OCI-LY7 (cell line): ENCODE results near the gene PHRF1.

Source experiments
- EZH2phosphoT487 ChIP-seq: fragments of 200-600 bp; sonication (generic); IDR thresholded peaks from 2 replicates; pipeline ENCODE4 v1.6.1; 2018; ENCODE audit warnings: low read depth, borderline replicate concordance, mild to moderate bottlenecking, mixed run types, antibody characterized with exemption, low read length, moderate library complexity, mixed read lengths
- TF ChIP-seq, protein P1 (sequence below): fragments of 200-600 bp; sonication (generic); conservative IDR thresholded peaks from 2 replicates; pipeline ENCODE4 v1.5.1; 2014; ENCODE audit warnings: mild to moderate bottlenecking, antibody characterized with exemption, low read length, moderate library complexity, mixed read lengths

DNA sequence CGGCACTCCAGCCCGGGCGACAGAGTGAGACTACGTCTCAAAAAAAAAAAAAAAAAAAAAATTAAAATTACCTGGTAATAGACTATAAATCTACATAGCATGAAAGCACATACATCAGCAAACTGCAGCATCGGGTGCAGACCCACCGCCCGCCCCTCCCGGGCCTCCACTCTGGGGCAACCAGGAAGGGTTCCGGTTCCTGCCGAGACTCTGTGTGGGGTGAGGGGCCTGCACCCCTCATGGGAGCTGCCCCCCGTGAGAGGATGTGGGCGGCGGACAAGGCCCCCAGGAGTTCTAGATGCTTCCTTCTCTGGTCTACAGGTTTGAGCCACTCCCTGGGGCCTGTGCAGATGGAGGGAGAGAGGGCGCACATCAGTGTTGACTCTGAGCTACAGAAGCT is 69.9 kb downstream of the PHRF1 start:
- TF ChIP-seq, protein P1, sequence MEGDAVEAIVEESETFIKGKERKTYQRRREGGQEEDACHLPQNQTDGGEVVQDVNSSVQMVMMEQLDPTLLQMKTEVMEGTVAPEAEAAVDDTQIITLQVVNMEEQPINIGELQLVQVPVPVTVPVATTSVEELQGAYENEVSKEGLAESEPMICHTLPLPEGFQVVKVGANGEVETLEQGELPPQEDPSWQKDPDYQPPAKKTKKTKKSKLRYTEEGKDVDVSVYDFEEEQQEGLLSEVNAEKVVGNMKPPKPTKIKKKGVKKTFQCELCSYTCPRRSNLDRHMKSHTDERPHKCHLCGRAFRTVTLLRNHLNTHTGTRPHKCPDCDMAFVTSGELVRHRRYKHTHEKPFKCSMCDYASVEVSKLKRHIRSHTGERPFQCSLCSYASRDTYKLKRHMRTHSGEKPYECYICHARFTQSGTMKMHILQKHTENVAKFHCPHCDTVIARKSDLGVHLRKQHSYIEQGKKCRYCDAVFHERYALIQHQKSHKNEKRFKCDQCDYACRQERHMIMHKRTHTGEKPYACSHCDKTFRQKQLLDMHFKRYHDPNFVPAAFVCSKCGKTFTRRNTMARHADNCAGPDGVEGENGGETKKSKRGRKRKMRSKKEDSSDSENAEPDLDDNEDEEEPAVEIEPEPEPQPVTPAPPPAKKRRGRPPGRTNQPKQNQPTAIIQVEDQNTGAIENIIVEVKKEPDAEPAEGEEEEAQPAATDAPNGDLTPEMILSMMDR, result no peak
- TF ChIP-seq EZH2phosphoT487, result no peak
